Large intestine (tissue), 12 donors: ENCODE measurements around the gene ZBTB17. TPM values are rescaled to one million over a fixed set of nuclear protein-coding genes. Genes with fewer than 3 reads are reported as not detected.
"Not testable (repeated sequence)": the region's sequence is repeated elsewhere in the genome, so short reads cannot be mapped to it uniquely, and the experiment has no call there.

Source experiments
- DNase-seq, 2 donors: peaks; one replicate each; pipeline versions ENCODE4 v3.0.0 to v3.0.0-alpha.2; 2013
- H3K27ac ChIP-seq: one replicate; pipeline ENCODE4 v1.5.1; 2013; ENCODE audit warnings: low read length
- H3K27me3 ChIP-seq: 2 replicates; pipeline ENCODE4 v1.6.1; 2013; ENCODE audit warnings: low read length; ENCODE audit not compliant: control insufficient read depth, insufficient read depth
- H3K36me3 ChIP-seq: 2 replicates; pipeline ENCODE4 v1.6.1; 2013; ENCODE audit warnings: low read length; ENCODE audit not compliant: control insufficient read depth, insufficient read depth
- H3K4me1 ChIP-seq: one replicate; pipeline ENCODE4 v1.6.1; 2013; ENCODE audit warnings: low read length; ENCODE audit not compliant: control insufficient read depth, insufficient read depth
- H3K4me3 ChIP-seq: one replicate; pipeline ENCODE4 v1.5.1; 2013; ENCODE audit warnings: low read length
- H3K9me3 ChIP-seq: one replicate; pipeline ENCODE4 v1.6.1; 2013; ENCODE audit warnings: mild to moderate bottlenecking, low read depth, low read length, moderate library complexity; ENCODE audit not compliant: control insufficient read depth
- WGBS: methylation state at CpG from one replicate; pipeline ENCODE4 v1.1.5; 2013; ENCODE audit warnings: low lambda C conversion rate; ENCODE audit not compliant: insufficient coverage; 5-methylcytosine and 5-hydroxymethylcytosine counted together
- long read RNA-seq, 11 donors: transcript quantifications; one replicate each; lab custom pipeline, GENCODE V29; 2026
- polyA plus RNA-seq: library from polyadenylated mRNA; unstranded; fragments of 120-200 nt; gene quantifications from one replicate; pipeline ENCODE4 v1.2.1, GENCODE V29; 2013

ZBTB17 gene
- 22.8 TPM for polyA plus RNA-seq
- long read RNA-seq, donor 1, partial matches to known transcripts, result 0 of 3 reads
- long read RNA-seq, donor 1, other reads (novel, unspliced or antisense), result 0 of 3 reads
- long read RNA-seq, donor 2, partial matches to known transcripts, result 6 of 8 reads
- long read RNA-seq, donor 2, other reads (novel, unspliced or antisense), result 0 of 8 reads
- long read RNA-seq, donor 3, result 0 reads
- long read RNA-seq, donor 4, result 0 reads
- long read RNA-seq, donor 5, partial matches to known transcripts, result 0 of 1 reads
- long read RNA-seq, donor 5, other reads (novel, unspliced or antisense), result 0 of 1 reads
- long read RNA-seq, donor 6, transcript ZBTB17-202 (16 exons, 2,745 nt), result major isoform, 5 of 10 reads
- long read RNA-seq, donor 6, partial matches to known transcripts, result 5 of 10 reads
- long read RNA-seq, donor 6, other reads (novel, unspliced or antisense), result 0 of 10 reads
- long read RNA-seq, donor 7, result 0 reads
- long read RNA-seq, donor 8, partial matches to known transcripts, result 0 of 1 reads
- long read RNA-seq, donor 8, other reads (novel, unspliced or antisense), result 0 of 1 reads
- long read RNA-seq, donor 9, partial matches to known transcripts, result 0 of 1 reads
- long read RNA-seq, donor 9, other reads (novel, unspliced or antisense), result 0 of 1 reads
- long read RNA-seq, donor 10, result 0 reads
- long read RNA-seq, donor 11, partial matches to known transcripts, result 0 of 1 reads
- long read RNA-seq, donor 11, other reads (novel, unspliced or antisense), result 0 of 1 reads

GRCh38 chr1:15975805-15976680 is at the start of gene ZBTB17:
TSS of gene ZBTB17 (minus strand) at chr1:15976101. CDS start at chr1:15948495, 27,606 bp downstream.
- Histone ChIP-seq H3K9me3 (no peaks in the 10 kb centered on the region), H3K27ac (no peak within 1 kb of the TSS), H3K4me3 (peak within 1 kb of the TSS; percentile 67), H3K27me3 (no peaks in the 10 kb centered on the region), H3K4me1 (peaks cover 5% of the 10 kb centered on the region), H3K36me3 (peaks cover 15% of the 10 kb centered on the region)
- 0% methylated on average over 1 of the region's 47 CpGs for WGBS
- DNase-seq, result peak; percentile 91 to 94

GRCh38 chr1:16023050-16023653 is 47.3 kb upstream of the ZBTB17 start:
- no peak overlapping the region for H3K27ac ChIP-seq
- peaks cover 26% of the 10 kb centered on the region for H3K4me1 ChIP-seq
- H3K9me3 ChIP-seq, result no peaks in the 10 kb centered on the region
- H3K4me3 ChIP-seq, result no peak overlapping the region
- WGBS, result no CpG with 5 or more reads among the region's 7 CpGs
- H3K27me3 ChIP-seq, result peaks cover under 1% of the 10 kb centered on the region
- DNase-seq, result no peak
- no peaks in the 10 kb centered on the region for H3K36me3 ChIP-seq

GRCh38 chr1:16022393-16022792 is 46.5 kb upstream of the ZBTB17 start:
- no peak overlapping the region for H3K27ac ChIP-seq
- DNase-seq, result no peak
- H3K27me3 ChIP-seq, result no peaks in the 10 kb centered on the region
- H3K4me3 ChIP-seq, result no peak overlapping the region
- H3K4me1 ChIP-seq, result peaks cover 26% of the 10 kb centered on the region
- no peaks in the 10 kb centered on the region for H3K36me3 ChIP-seq
- whole genome bisulfite sequencing, result no CpG with 5 or more reads among the region's 11 CpGs
- no peaks in the 10 kb centered on the region for H3K9me3 ChIP-seq

- Histone ChIP-seq H3K27me3 (no peaks in the 10 kb centered on the region), H3K4me3 (no peak within 1 kb of the TSS), H3K4me1 (peaks cover 20% of the 10 kb centered on the region), H3K27ac (no peak within 1 kb of the TSS), H3K36me3 (no peaks in the 10 kb centered on the region), H3K9me3 (no peaks in the 10 kb centered on the region)
- DNase-seq, result no peak
- no CpG with 5 or more reads among the region's 6 CpGs for WGBS
Observed at GRCh38 chr1:16021681-16022080, 45.8 kb upstream of the ZBTB17 start, which contains the start of gene CLCNKA. TSS of gene CLCNKA (plus strand) at chr1:16022036. CDS start at chr1:16022620, 584 bp downstream.

- not testable (repeated sequence) for H3K27me3 ChIP-seq, H3K9me3 ChIP-seq, H3K27ac ChIP-seq, H3K36me3 ChIP-seq, H3K4me3 ChIP-seq, DNase-seq
- H3K4me1 ChIP-seq, result peaks cover 20% of the 10 kb centered on the region
- WGBS, result no CpG with 5 or more reads among the region's 9 CpGs
Observed at GRCh38 chr1:16020878-16021277, 45.0 kb upstream of the ZBTB17 start.

GRCh38 chr1:16020325-16020724 is 44.4 kb upstream of the ZBTB17 start:
- DNase-seq, result no peak
- Histone ChIP-seq H3K4me1 (peaks cover 20% of the 10 kb centered on the region), H3K27ac (no peak overlapping the region), H3K36me3 (no peaks in the 10 kb centered on the region), H3K27me3 (no peaks in the 10 kb centered on the region), H3K4me3 (no peak overlapping the region), H3K9me3 (peaks cover 4% of the 10 kb centered on the region)
- no CpG with 5 or more reads among the region's 6 CpGs for WGBS

- Histone ChIP-seq H3K27me3 (no peaks in the 10 kb centered on the region), H3K4me1 (peaks cover 24% of the 10 kb centered on the region), H3K36me3 (no peaks in the 10 kb centered on the region), H3K9me3 (peaks cover 4% of the 10 kb centered on the region), H3K27ac (peak overlapping the region; percentile 89), H3K4me3 (no peak overlapping the region)
- no CpG with 5 or more reads among the region's 9 CpGs for WGBS
- DNase-seq, result no peak
Observed at GRCh38 chr1:16019644-16020277, 43.9 kb upstream of the ZBTB17 start.

GRCh38 chr1:16018749-16019643 is 43.1 kb upstream of the ZBTB17 start:
- no CpG with 5 or more reads among the region's 23 CpGs for whole genome bisulfite sequencing
- no peak for DNase-seq
- H3K9me3 ChIP-seq, result peaks cover 4% of the 10 kb centered on the region
- H3K36me3 ChIP-seq, result no peaks in the 10 kb centered on the region
- H3K27me3 ChIP-seq, result no peaks in the 10 kb centered on the region
- peak overlapping the region; percentile 89 for H3K27ac ChIP-seq
- H3K4me3 ChIP-seq, result no peak overlapping the region
- H3K4me1 ChIP-seq, result peaks cover 24% of the 10 kb centered on the region

GRCh38 chr1:16018308-16018707 is 42.4 kb upstream of the ZBTB17 start:
- H3K36me3 ChIP-seq, result no peaks in the 10 kb centered on the region
- WGBS, result no CpG with 5 or more reads among the region's 4 CpGs
- H3K9me3 ChIP-seq, result peaks cover 6% of the 10 kb centered on the region
- no peak overlapping the region for H3K4me3 ChIP-seq
- H3K4me1 ChIP-seq, result peaks cover 29% of the 10 kb centered on the region
- H3K27ac ChIP-seq, result peak overlapping the region; percentile 89
- no peaks in the 10 kb centered on the region for H3K27me3 ChIP-seq
- no peak for DNase-seq
